IMR-90 (cell line): Measurements from ENCODE around the gene KRT36.

Experiments
- BHLHE40 ChIP-seq: fragments of 150-350 bp; IDR thresholded peaks from 2 replicates; pipeline ENCODE4 v1.6.1; 2016; ENCODE audit warnings: mild to moderate bottlenecking, low read depth, low read length
- CEBPB ChIP-seq: IDR thresholded peaks from 2 replicates; pipeline ENCODE4 v1.6.1; 2012; ENCODE audit warnings: low read depth, low read length, improper control_type of control experiment
- ELK1 ChIP-seq: fragments of 150-350 bp; IDR thresholded peaks from 2 replicates; pipeline ENCODE4 v1.6.1; 2016; ENCODE audit warnings: low read depth, mild to moderate bottlenecking, low read length, moderate library complexity, borderline replicate concordance
- FOS ChIP-seq: fragments of 150-350 bp; IDR thresholded peaks from 2 replicates; pipeline ENCODE4 v1.6.1; 2016; ENCODE audit warnings: low read depth, low read length
- MAFK ChIP-seq: IDR thresholded peaks from 2 replicates; pipeline ENCODE4 v1.6.1; 2012; ENCODE audit warnings: low read depth, low read length, improper control_type of control experiment
- MAZ ChIP-seq: IDR thresholded peaks from 2 replicates; pipeline ENCODE4 v1.6.1; 2012; ENCODE audit warnings: low read depth, mild to moderate bottlenecking, low read length, improper control_type of control experiment, moderate library complexity, borderline replicate concordance
- MXI1 ChIP-seq: IDR thresholded peaks from 2 replicates; pipeline ENCODE4 v1.6.1; 2012; ENCODE audit warnings: low read depth, mild to moderate bottlenecking, low read length, moderate library complexity, borderline replicate concordance
- NFE2L2 ChIP-seq: fragments of 150-350 bp; IDR thresholded peaks from 2 replicates; pipeline ENCODE4 v1.6.1; 2016; ENCODE audit warnings: low read depth, mild to moderate bottlenecking, low read length
- POLR2A ChIP-seq: IDR thresholded peaks from 2 replicates; pipeline ENCODE4 v1.6.1; 2012; ENCODE audit warnings: mild to moderate bottlenecking, low read depth, low read length
- RCOR1 ChIP-seq: IDR thresholded peaks from 2 replicates; pipeline ENCODE4 v1.6.1; 2012; ENCODE audit warnings: mild to moderate bottlenecking, low read length, improper control_type of control experiment; ENCODE audit not compliant: insufficient replicate concordance
- TF ChIP-seq, protein P1 (sequence below): conservative IDR thresholded peaks from 2 replicates; pipeline ENCODE4 v1.5.1; 2012; ENCODE audit warnings: mild to moderate bottlenecking, low read depth, low read length, improper control_type of control experiment
- TF ChIP-seq, protein P2 (sequence below): fragments of 150-350 bp; IDR thresholded peaks from 2 replicates; pipeline ENCODE4 v1.6.1; 2017; ENCODE audit warnings: mild to moderate bottlenecking, antibody characterized with exemption, low read length, low read depth

- TF ChIP-seq, protein P1, sequence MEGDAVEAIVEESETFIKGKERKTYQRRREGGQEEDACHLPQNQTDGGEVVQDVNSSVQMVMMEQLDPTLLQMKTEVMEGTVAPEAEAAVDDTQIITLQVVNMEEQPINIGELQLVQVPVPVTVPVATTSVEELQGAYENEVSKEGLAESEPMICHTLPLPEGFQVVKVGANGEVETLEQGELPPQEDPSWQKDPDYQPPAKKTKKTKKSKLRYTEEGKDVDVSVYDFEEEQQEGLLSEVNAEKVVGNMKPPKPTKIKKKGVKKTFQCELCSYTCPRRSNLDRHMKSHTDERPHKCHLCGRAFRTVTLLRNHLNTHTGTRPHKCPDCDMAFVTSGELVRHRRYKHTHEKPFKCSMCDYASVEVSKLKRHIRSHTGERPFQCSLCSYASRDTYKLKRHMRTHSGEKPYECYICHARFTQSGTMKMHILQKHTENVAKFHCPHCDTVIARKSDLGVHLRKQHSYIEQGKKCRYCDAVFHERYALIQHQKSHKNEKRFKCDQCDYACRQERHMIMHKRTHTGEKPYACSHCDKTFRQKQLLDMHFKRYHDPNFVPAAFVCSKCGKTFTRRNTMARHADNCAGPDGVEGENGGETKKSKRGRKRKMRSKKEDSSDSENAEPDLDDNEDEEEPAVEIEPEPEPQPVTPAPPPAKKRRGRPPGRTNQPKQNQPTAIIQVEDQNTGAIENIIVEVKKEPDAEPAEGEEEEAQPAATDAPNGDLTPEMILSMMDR, result 0 out of 2 replicates have a peak, but pooled peaks have one; percentile 11
- TF ChIP-seq MXI1, result no peak
- TF ChIP-seq MAZ, result no peak
- TF ChIP-seq POLR2A, result no peak
- no peak for TF ChIP-seq BHLHE40
- no peak for TF ChIP-seq ELK1
- TF ChIP-seq, protein P2, sequence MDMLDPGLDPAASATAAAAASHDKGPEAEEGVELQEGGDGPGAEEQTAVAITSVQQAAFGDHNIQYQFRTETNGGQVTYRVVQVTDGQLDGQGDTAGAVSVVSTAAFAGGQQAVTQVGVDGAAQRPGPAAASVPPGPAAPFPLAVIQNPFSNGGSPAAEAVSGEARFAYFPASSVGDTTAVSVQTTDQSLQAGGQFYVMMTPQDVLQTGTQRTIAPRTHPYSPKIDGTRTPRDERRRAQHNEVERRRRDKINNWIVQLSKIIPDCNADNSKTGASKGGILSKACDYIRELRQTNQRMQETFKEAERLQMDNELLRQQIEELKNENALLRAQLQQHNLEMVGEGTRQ, result no peak
- TF ChIP-seq CEBPB, result no peak
- TF ChIP-seq FOS, result no peak
- TF ChIP-seq NFE2L2, result no peak
- TF ChIP-seq RCOR1, result no peak
- no peak for TF ChIP-seq MAFK
These were observed 33.5 kb downstream of the KRT36 start for GRCh38 chr17:41456204-41456603.
